Adipocyte (in vitro differentiated cells): Measurements from ENCODE around the gene MYLK4.
A peak's percentile ranks its signal among the peaks of the same experiment; 100 is the strongest.

Experiments used
- DNase-seq: peaks from one replicate; pipeline ENCODE4 v3.0.0-alpha.2; 2015; ENCODE audit warnings: low read depth
- H3K27me3 ChIP-seq: replicated peaks from 2 replicates; pipeline ENCODE4 v1.7.0; 2013; ENCODE audit warnings: mild to moderate bottlenecking, low read length, moderate library complexity; ENCODE audit not compliant: control insufficient read depth, insufficient read depth
- H3K36me3 ChIP-seq: 2 replicates; pipeline ENCODE4 v1.7.0; 2013; ENCODE audit warnings: low read length, mild to moderate bottlenecking, moderate library complexity; ENCODE audit not compliant: control insufficient read depth, insufficient read depth, severe bottlenecking
- H3K4me1 ChIP-seq: 2 replicates; pipeline ENCODE4 v1.7.0; 2013; ENCODE audit warnings: mild to moderate bottlenecking, low read length, moderate library complexity; ENCODE audit not compliant: control insufficient read depth, insufficient read depth
- H3K4me3 ChIP-seq: 2 replicates; pipeline ENCODE4 v1.7.0; 2013; ENCODE audit warnings: mild to moderate bottlenecking, low read length, moderate library complexity
- H3K9ac ChIP-seq: 2 replicates; pipeline ENCODE4 v1.7.0; 2013; ENCODE audit warnings: mild to moderate bottlenecking, low read length, moderate library complexity
- H3K9me3 ChIP-seq: 2 replicates; pipeline ENCODE4 v1.7.0; 2013; ENCODE audit warnings: mild to moderate bottlenecking, low read length, moderate library complexity; ENCODE audit not compliant: control insufficient read depth

Gene MYLK4

GRCh38 chr6:2632976-2633584 is 117.6 kb downstream of the MYLK4 start:
- Histone ChIP-seq H3K4me1 (peaks cover 18% of the 10 kb centered on the region), H3K27me3 (peaks cover 2% of the 10 kb centered on the region), H3K4me3 (no peak overlapping the region), H3K9ac (no peak overlapping the region), H3K9me3 (no peaks in the 10 kb centered on the region), H3K36me3 (no peaks in the 10 kb centered on the region)
- no peak for DNase-seq

- DNase-seq, result no peak
- Histone ChIP-seq H3K9me3 (no peaks in the 10 kb centered on the region), H3K4me3 (no peak overlapping the region), H3K4me1 (peaks cover 18% of the 10 kb centered on the region), H3K36me3 (no peaks in the 10 kb centered on the region), H3K9ac (no peak overlapping the region), H3K27me3 (no peaks in the 10 kb centered on the region)
Measured at GRCh38 chr6:2632368-2632767, 118.4 kb downstream of the MYLK4 start.

GRCh38 chr6:2630891-2631571 is 119.7 kb downstream of the MYLK4 start:
- no peak overlapping the region for H3K4me3 ChIP-seq
- no peaks in the 10 kb centered on the region for H3K9me3 ChIP-seq
- peaks cover 18% of the 10 kb centered on the region for H3K4me1 ChIP-seq
- DNase-seq, result peak; percentile 19
- no peaks in the 10 kb centered on the region for H3K27me3 ChIP-seq
- H3K9ac ChIP-seq, result no peak overlapping the region
- no peaks in the 10 kb centered on the region for H3K36me3 ChIP-seq

- Histone ChIP-seq H3K36me3 (no peaks in the 10 kb centered on the region), H3K4me1 (peaks cover 18% of the 10 kb centered on the region), H3K9me3 (no peaks in the 10 kb centered on the region), H3K9ac (no peak overlapping the region), H3K27me3 (no peaks in the 10 kb centered on the region), H3K4me3 (no peak overlapping the region)
- peak; percentile 73 for DNase-seq
Measured at GRCh38 chr6:2630359-2630758, 120.4 kb downstream of the MYLK4 start.

GRCh38 chr6:2626401-2626800 is 124.3 kb downstream of the MYLK4 start:
- H3K27me3 ChIP-seq, result peaks cover 7% of the 10 kb centered on the region
- no peak overlapping the region for H3K9ac ChIP-seq
- no peak overlapping the region for H3K4me3 ChIP-seq
- DNase-seq, result no peak
- peaks cover 9% of the 10 kb centered on the region for H3K4me1 ChIP-seq
- H3K9me3 ChIP-seq, result no peaks in the 10 kb centered on the region
- H3K36me3 ChIP-seq, result no peaks in the 10 kb centered on the region

GRCh38 chr6:2625581-2625980 is 125.1 kb downstream of the MYLK4 start:
- H3K36me3 ChIP-seq, result no peaks in the 10 kb centered on the region
- peaks cover 7% of the 10 kb centered on the region for H3K27me3 ChIP-seq
- H3K9ac ChIP-seq, result no peak overlapping the region
- H3K4me3 ChIP-seq, result no peak overlapping the region
- no peak for DNase-seq
- peaks cover 4% of the 10 kb centered on the region for H3K4me1 ChIP-seq
- H3K9me3 ChIP-seq, result no peaks in the 10 kb centered on the region

GRCh38 chr6:2624177-2624576 is 126.5 kb downstream of the MYLK4 start:
- no peak for DNase-seq
- Histone ChIP-seq H3K27me3 (peaks cover 7% of the 10 kb centered on the region), H3K9ac (no peak overlapping the region), H3K4me3 (no peak overlapping the region), H3K36me3 (no peaks in the 10 kb centered on the region), H3K4me1 (no peaks in the 10 kb centered on the region), H3K9me3 (no peaks in the 10 kb centered on the region)

GRCh38 chr6:2623295-2623694 is 127.4 kb downstream of the MYLK4 start:
- Histone ChIP-seq H3K27me3 (peaks cover 7% of the 10 kb centered on the region), H3K36me3 (no peaks in the 10 kb centered on the region), H3K9ac (no peak overlapping the region), H3K4me3 (no peak overlapping the region), H3K4me1 (no peaks in the 10 kb centered on the region), H3K9me3 (no peaks in the 10 kb centered on the region)
- DNase-seq, result no peak

GRCh38 chr6:2622671-2623070 is 128.1 kb downstream of the MYLK4 start:
- Histone ChIP-seq H3K36me3 (no peaks in the 10 kb centered on the region), H3K4me1 (no peaks in the 10 kb centered on the region), H3K9ac (no peak overlapping the region), H3K4me3 (no peak overlapping the region), H3K27me3 (peaks cover 7% of the 10 kb centered on the region), H3K9me3 (no peaks in the 10 kb centered on the region)
- DNase-seq, result no peak

GRCh38 chr6:2619651-2620050 is 131.1 kb downstream of the MYLK4 start:
- no peak for DNase-seq
- no peaks in the 10 kb centered on the region for H3K9me3 ChIP-seq
- H3K4me1 ChIP-seq, result no peaks in the 10 kb centered on the region
- no peaks in the 10 kb centered on the region for H3K36me3 ChIP-seq
- H3K9ac ChIP-seq, result no peak overlapping the region
- H3K27me3 ChIP-seq, result peaks cover 7% of the 10 kb centered on the region
- H3K4me3 ChIP-seq, result no peak overlapping the region

GRCh38 chr6:2617729-2618128 is 133.0 kb downstream of the MYLK4 start:
- Histone ChIP-seq H3K36me3 (no peaks in the 10 kb centered on the region), H3K4me3 (no peak overlapping the region), H3K4me1 (no peaks in the 10 kb centered on the region), H3K27me3 (peaks cover 6% of the 10 kb centered on the region), H3K9me3 (peaks cover 4% of the 10 kb centered on the region), H3K9ac (no peak overlapping the region)
- no peak for DNase-seq

GRCh38 chr6:2616811-2617210 is 133.9 kb downstream of the MYLK4 start:
- peaks cover 4% of the 10 kb centered on the region for H3K9me3 ChIP-seq
- H3K4me1 ChIP-seq, result no peaks in the 10 kb centered on the region
- no peak overlapping the region for H3K9ac ChIP-seq
- no peak for DNase-seq
- peaks cover under 1% of the 10 kb centered on the region for H3K27me3 ChIP-seq
- no peaks in the 10 kb centered on the region for H3K36me3 ChIP-seq
- H3K4me3 ChIP-seq, result no peak overlapping the region
